WTC11 (cell line): ENCODE data around the gene GPR89B. TPM values are rescaled to one million over a fixed set of nuclear protein-coding genes. Genes with fewer than 3 reads are reported as not detected.

Source experiments
- ATAC-seq: fragments of 200-7000 bp; cut with Tn5 transposase; 2 replicates; pipeline ENCODE4 v1.10.0; 2021; ENCODE audit warnings: mild to moderate bottlenecking, moderate library complexity
- CTCF ChIA-PET: fragments of 300-600 bp; sonication (Branson Sonifier 250); formaldehyde crosslinking; loops from one replicate; lab custom pipeline; 2021; ENCODE audit warnings: antibody characterized with exemption; lab: Charles Lee
- POLR2A ChIA-PET: fragments of 350-600 bp; sonication (Branson Sonifier 250); formaldehyde crosslinking; loops from one replicate; lab custom pipeline; 2021; ENCODE audit warnings: antibody characterized with exemption; lab: Charles Lee
- DNase-seq: peaks from one replicate; pipeline ENCODE4 v3.0.0; 2021; ENCODE audit warnings: low spot score
- H3K27ac Mint-ChIP-seq: 2 replicates; pipeline ENCODE4 v1.8.0; 2021; ENCODE audit warnings: mixed read lengths
- H3K27me3 Mint-ChIP-seq: 2 replicates; pipeline ENCODE4 v1.8.0; 2021; ENCODE audit warnings: low read depth, mild to moderate bottlenecking, moderate library complexity, mixed read lengths
- H3K36me3 Mint-ChIP-seq: 2 replicates; pipeline ENCODE4 v1.8.0; 2021; ENCODE audit warnings: mixed read lengths
- H3K4me1 Mint-ChIP-seq: 2 replicates; pipeline ENCODE4 v1.8.0; 2022; ENCODE audit warnings: mixed read lengths
- H3K4me3 Mint-ChIP-seq: 2 replicates; pipeline ENCODE4 v1.8.0; 2021; ENCODE audit warnings: mild to moderate bottlenecking, moderate library complexity, mixed read lengths
- H3K9me3 Mint-ChIP-seq: 2 replicates; pipeline ENCODE4 v1.8.0; 2021; ENCODE audit warnings: mixed read lengths
- ATF1 ChIP-seq: sonication (generic); formaldehyde crosslinking; IDR thresholded peaks from 2 replicates; pipeline ENCODE4 v1.8.1; 2023; ENCODE audit warnings: mild to moderate bottlenecking, moderate library complexity, missing genetic modification reagents
- ESRRA ChIP-seq: sonication (generic); formaldehyde crosslinking; IDR thresholded peaks from 2 replicates; pipeline ENCODE4 v1.8.1; 2022; ENCODE audit warnings: mild to moderate bottlenecking, missing genetic modification reagents, borderline replicate concordance
- FOXP1 ChIP-seq: sonication (generic); formaldehyde crosslinking; IDR thresholded peaks from 2 replicates; pipeline ENCODE4 v1.8.0; 2022; ENCODE audit warnings: missing genetic modification reagents, mild to moderate bottlenecking, moderate library complexity, borderline replicate concordance
- JAZF1 ChIP-seq: fragments of 250-450 bp; sonication (Bioruptor Pico); IDR thresholded peaks from 2 replicates; pipeline ENCODE4 v1.9.0; 2021; ENCODE audit warnings: moderate library complexity, mild to moderate bottlenecking, inconsistent platforms
- PRRX2 ChIP-seq: fragments of 250-450 bp; sonication (Bioruptor Pico); IDR thresholded peaks from 2 replicates; pipeline ENCODE4 v1.8.0; 2021; ENCODE audit warnings: mild to moderate bottlenecking
- SMAD3 ChIP-seq: sonication (generic); formaldehyde crosslinking; IDR thresholded peaks from 2 replicates; pipeline ENCODE4 v1.8.0; 2022; ENCODE audit warnings: missing genetic modification reagents, mild to moderate bottlenecking, borderline replicate concordance
- SOX15 ChIP-seq: fragments of 250-450 bp; sonication (Bioruptor Pico); IDR thresholded peaks from 2 replicates; pipeline ENCODE4 v1.9.0; 2021; ENCODE audit warnings: mild to moderate bottlenecking
- TCF7 ChIP-seq: sonication (generic); formaldehyde crosslinking; IDR thresholded peaks from 2 replicates; pipeline ENCODE4 v1.8.0; 2022; ENCODE audit warnings: mild to moderate bottlenecking, low read depth, missing genetic modification reagents, moderate library complexity
- TP53 ChIP-seq: sonication (generic); formaldehyde crosslinking; IDR thresholded peaks from 2 replicates; pipeline ENCODE4 v1.8.1; 2023; ENCODE audit warnings: mild to moderate bottlenecking, missing genetic modification reagents
- ZNF423 ChIP-seq: fragments of 250-450 bp; sonication (Bioruptor Pico); IDR thresholded peaks from 2 replicates; pipeline ENCODE4 v2.1.2; 2022; ENCODE audit warnings: mild to moderate bottlenecking, moderate library complexity
- total RNA-seq: library from RNA; stranded (reverse); gene quantifications from 3 replicates; pipeline ENCODE4 v1.2.3, GENCODE V29; 2021
- TF ChIP-seq, protein P1 (sequence below): sonication (generic); formaldehyde crosslinking; IDR thresholded peaks from 2 replicates; pipeline ENCODE4 v1.8.1; 2022; ENCODE audit warnings: low read depth, mild to moderate bottlenecking, moderate library complexity, missing genetic modification reagents, borderline replicate concordance
- TF ChIP-seq, protein P2 (sequence below): sonication (generic); formaldehyde crosslinking; IDR thresholded peaks from 2 replicates; pipeline ENCODE4 v1.8.1; 2022; ENCODE audit warnings: mild to moderate bottlenecking, missing genetic modification reagents, moderate library complexity, borderline replicate concordance
- TF ChIP-seq, protein P3 (sequence below): sonication (generic); formaldehyde crosslinking; conservative IDR thresholded peaks from 2 replicates; pipeline ENCODE4 v1.8.1; 2023; ENCODE audit warnings: mild to moderate bottlenecking, low read depth, missing genetic modification reagents, moderate library complexity
- TF ChIP-seq, protein P4 (sequence below): sonication (generic); formaldehyde crosslinking; IDR thresholded peaks from 2 replicates; pipeline ENCODE4 v1.8.0; 2023; ENCODE audit warnings: missing genetic modification reagents
- TF ChIP-seq, protein P5 (sequence below): fragments of 250-450 bp; sonication (Bioruptor Pico); IDR thresholded peaks from 2 replicates; pipeline ENCODE4 v1.9.0; 2021; ENCODE audit warnings: mild to moderate bottlenecking, borderline replicate concordance
- TF ChIP-seq, protein P6 (sequence below): sonication (generic); formaldehyde crosslinking; IDR thresholded peaks from 2 replicates; pipeline ENCODE4 v1.8.1; 2023; ENCODE audit warnings: mild to moderate bottlenecking, moderate library complexity, missing genetic modification reagents
- TF ChIP-seq, protein P7 (sequence below): sonication (generic); formaldehyde crosslinking; IDR thresholded peaks from 2 replicates; pipeline ENCODE4 v1.8.1; 2022; ENCODE audit warnings: low read depth, missing genetic modification reagents, borderline replicate concordance
- TF ChIP-seq, protein P8 (sequence below): fragments of 200-600 bp; IDR thresholded peaks from 2 replicates; pipeline ENCODE4 v1.8.0; 2022; ENCODE audit warnings: antibody characterized with exemption
- TF ChIP-seq, protein P9 (sequence below): sonication (generic); formaldehyde crosslinking; conservative IDR thresholded peaks from 2 replicates; pipeline ENCODE4 v1.8.1; 2022; ENCODE audit warnings: mild to moderate bottlenecking, missing genetic modification reagents

GPR89B gene
- total RNA-seq, 1 experiment from 2014 or later, result 16.3 TPM

DNA sequence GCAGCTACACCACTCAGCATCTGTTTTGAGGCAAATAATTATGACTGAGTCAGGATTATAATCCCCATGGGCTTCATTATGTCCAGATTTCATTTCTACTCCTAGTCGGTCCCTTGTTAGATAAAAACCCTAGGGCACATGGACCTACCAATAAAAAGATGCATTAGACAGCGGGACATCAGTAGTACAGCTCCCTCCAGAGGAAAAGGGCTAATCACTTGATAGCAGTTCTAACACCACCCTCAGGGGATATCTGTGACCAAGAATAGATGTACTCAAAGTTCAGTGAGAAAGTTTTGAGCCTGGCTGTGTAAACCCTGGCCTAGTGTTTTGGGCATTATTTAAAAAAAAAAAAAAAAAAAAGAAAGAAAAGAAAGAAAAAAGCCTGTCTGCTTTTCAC lies 15.7 kb upstream of the GPR89B start:
- no peak for ATAC-seq
- no peak for TF ChIP-seq FOXP1 (CRISPR knock-in tag)
- no peak for TF ChIP-seq SOX15 (CRISPR knock-in tag)
- TF ChIP-seq, protein P1, sequence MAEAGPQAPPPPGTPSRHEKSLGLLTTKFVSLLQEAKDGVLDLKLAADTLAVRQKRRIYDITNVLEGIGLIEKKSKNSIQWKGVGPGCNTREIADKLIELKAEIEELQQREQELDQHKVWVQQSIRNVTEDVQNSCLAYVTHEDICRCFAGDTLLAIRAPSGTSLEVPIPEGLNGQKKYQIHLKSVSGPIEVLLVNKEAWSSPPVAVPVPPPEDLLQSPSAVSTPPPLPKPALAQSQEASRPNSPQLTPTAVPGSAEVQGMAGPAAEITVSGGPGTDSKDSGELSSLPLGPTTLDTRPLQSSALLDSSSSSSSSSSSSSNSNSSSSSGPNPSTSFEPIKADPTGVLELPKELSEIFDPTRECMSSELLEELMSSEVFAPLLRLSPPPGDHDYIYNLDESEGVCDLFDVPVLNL, result no peak
- TF ChIP-seq, protein P2, sequence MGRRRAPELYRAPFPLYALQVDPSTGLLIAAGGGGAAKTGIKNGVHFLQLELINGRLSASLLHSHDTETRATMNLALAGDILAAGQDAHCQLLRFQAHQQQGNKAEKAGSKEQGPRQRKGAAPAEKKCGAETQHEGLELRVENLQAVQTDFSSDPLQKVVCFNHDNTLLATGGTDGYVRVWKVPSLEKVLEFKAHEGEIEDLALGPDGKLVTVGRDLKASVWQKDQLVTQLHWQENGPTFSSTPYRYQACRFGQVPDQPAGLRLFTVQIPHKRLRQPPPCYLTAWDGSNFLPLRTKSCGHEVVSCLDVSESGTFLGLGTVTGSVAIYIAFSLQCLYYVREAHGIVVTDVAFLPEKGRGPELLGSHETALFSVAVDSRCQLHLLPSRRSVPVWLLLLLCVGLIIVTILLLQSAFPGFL (CRISPR knock-in tag), result no peak
- TF ChIP-seq, protein P3, sequence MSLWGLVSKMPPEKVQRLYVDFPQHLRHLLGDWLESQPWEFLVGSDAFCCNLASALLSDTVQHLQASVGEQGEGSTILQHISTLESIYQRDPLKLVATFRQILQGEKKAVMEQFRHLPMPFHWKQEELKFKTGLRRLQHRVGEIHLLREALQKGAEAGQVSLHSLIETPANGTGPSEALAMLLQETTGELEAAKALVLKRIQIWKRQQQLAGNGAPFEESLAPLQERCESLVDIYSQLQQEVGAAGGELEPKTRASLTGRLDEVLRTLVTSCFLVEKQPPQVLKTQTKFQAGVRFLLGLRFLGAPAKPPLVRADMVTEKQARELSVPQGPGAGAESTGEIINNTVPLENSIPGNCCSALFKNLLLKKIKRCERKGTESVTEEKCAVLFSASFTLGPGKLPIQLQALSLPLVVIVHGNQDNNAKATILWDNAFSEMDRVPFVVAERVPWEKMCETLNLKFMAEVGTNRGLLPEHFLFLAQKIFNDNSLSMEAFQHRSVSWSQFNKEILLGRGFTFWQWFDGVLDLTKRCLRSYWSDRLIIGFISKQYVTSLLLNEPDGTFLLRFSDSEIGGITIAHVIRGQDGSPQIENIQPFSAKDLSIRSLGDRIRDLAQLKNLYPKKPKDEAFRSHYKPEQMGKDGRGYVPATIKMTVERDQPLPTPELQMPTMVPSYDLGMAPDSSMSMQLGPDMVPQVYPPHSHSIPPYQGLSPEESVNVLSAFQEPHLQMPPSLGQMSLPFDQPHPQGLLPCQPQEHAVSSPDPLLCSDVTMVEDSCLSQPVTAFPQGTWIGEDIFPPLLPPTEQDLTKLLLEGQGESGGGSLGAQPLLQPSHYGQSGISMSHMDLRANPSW (CRISPR knock-in tag), result no peak
- TF ChIP-seq, protein P4, sequence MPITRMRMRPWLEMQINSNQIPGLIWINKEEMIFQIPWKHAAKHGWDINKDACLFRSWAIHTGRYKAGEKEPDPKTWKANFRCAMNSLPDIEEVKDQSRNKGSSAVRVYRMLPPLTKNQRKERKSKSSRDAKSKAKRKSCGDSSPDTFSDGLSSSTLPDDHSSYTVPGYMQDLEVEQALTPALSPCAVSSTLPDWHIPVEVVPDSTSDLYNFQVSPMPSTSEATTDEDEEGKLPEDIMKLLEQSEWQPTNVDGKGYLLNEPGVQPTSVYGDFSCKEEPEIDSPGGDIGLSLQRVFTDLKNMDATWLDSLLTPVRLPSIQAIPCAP (CRISPR knock-in tag), result no peak
- TF ChIP-seq, protein P5, sequence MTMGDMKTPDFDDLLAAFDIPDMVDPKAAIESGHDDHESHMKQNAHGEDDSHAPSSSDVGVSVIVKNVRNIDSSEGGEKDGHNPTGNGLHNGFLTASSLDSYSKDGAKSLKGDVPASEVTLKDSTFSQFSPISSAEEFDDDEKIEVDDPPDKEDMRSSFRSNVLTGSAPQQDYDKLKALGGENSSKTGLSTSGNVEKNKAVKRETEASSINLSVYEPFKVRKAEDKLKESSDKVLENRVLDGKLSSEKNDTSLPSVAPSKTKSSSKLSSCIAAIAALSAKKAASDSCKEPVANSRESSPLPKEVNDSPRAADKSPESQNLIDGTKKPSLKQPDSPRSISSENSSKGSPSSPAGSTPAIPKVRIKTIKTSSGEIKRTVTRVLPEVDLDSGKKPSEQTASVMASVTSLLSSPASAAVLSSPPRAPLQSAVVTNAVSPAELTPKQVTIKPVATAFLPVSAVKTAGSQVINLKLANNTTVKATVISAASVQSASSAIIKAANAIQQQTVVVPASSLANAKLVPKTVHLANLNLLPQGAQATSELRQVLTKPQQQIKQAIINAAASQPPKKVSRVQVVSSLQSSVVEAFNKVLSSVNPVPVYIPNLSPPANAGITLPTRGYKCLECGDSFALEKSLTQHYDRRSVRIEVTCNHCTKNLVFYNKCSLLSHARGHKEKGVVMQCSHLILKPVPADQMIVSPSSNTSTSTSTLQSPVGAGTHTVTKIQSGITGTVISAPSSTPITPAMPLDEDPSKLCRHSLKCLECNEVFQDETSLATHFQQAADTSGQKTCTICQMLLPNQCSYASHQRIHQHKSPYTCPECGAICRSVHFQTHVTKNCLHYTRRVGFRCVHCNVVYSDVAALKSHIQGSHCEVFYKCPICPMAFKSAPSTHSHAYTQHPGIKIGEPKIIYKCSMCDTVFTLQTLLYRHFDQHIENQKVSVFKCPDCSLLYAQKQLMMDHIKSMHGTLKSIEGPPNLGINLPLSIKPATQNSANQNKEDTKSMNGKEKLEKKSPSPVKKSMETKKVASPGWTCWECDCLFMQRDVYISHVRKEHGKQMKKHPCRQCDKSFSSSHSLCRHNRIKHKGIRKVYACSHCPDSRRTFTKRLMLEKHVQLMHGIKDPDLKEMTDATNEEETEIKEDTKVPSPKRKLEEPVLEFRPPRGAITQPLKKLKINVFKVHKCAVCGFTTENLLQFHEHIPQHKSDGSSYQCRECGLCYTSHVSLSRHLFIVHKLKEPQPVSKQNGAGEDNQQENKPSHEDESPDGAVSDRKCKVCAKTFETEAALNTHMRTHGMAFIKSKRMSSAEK (CRISPR knock-in tag), result no peak
- TF ChIP-seq TCF7 (CRISPR knock-in tag), result no peak
- TF ChIP-seq, protein P6, sequence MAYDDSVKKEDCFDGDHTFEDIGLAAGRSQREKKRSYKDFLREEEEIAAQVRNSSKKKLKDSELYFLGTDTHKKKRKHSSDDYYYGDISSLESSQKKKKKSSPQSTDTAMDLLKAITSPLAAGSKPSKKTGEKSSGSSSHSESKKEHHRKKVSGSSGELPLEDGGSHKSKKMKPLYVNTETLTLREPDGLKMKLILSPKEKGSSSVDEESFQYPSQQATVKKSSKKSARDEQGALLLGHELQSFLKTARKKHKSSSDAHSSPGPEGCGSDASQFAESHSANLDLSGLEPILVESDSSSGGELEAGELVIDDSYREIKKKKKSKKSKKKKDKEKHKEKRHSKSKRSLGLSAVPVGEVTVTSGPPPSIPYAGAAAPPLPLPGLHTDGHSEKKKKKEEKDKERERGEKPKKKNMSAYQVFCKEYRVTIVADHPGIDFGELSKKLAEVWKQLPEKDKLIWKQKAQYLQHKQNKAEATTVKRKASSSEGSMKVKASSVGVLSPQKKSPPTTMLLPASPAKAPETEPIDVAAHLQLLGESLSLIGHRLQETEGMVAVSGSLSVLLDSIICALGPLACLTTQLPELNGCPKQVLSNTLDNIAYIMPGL (CRISPR knock-in tag), result no peak
- TF ChIP-seq, protein P7, sequence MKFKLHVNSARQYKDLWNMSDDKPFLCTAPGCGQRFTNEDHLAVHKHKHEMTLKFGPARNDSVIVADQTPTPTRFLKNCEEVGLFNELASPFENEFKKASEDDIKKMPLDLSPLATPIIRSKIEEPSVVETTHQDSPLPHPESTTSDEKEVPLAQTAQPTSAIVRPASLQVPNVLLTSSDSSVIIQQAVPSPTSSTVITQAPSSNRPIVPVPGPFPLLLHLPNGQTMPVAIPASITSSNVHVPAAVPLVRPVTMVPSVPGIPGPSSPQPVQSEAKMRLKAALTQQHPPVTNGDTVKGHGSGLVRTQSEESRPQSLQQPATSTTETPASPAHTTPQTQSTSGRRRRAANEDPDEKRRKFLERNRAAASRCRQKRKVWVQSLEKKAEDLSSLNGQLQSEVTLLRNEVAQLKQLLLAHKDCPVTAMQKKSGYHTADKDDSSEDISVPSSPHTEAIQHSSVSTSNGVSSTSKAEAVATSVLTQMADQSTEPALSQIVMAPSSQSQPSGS (CRISPR knock-in tag), result no peak
- no peak for TF ChIP-seq SMAD3 (CRISPR knock-in tag)
- TF ChIP-seq, protein P8, sequence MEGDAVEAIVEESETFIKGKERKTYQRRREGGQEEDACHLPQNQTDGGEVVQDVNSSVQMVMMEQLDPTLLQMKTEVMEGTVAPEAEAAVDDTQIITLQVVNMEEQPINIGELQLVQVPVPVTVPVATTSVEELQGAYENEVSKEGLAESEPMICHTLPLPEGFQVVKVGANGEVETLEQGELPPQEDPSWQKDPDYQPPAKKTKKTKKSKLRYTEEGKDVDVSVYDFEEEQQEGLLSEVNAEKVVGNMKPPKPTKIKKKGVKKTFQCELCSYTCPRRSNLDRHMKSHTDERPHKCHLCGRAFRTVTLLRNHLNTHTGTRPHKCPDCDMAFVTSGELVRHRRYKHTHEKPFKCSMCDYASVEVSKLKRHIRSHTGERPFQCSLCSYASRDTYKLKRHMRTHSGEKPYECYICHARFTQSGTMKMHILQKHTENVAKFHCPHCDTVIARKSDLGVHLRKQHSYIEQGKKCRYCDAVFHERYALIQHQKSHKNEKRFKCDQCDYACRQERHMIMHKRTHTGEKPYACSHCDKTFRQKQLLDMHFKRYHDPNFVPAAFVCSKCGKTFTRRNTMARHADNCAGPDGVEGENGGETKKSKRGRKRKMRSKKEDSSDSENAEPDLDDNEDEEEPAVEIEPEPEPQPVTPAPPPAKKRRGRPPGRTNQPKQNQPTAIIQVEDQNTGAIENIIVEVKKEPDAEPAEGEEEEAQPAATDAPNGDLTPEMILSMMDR, result no peak
- no peak for TF ChIP-seq TP53 (CRISPR knock-in tag)
- no peak for TF ChIP-seq ZNF423
- no peak for TF ChIP-seq ESRRA (CRISPR knock-in tag)
- TF ChIP-seq JAZF1 (CRISPR knock-in tag), result no peak
- no peak for TF ChIP-seq ATF1 (CRISPR knock-in tag)
- no peak for TF ChIP-seq PRRX2 (CRISPR knock-in tag)
- TF ChIP-seq, protein P9, sequence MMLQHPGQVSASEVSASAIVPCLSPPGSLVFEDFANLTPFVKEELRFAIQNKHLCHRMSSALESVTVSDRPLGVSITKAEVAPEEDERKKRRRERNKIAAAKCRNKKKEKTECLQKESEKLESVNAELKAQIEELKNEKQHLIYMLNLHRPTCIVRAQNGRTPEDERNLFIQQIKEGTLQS (CRISPR knock-in tag), result no peak
- H3K27ac Mint-ChIP-seq, result no peak overlapping the region
- no peak overlapping the region for H3K4me3 Mint-ChIP-seq
- H3K36me3 Mint-ChIP-seq, result no peaks in the 10 kb centered on the region
- POLR2A ChIA-PET, result no interaction called here
- no peak for DNase-seq
- CTCF ChIA-PET, result interaction anchor here (4.5 kb wide), 1 partner anchor 20 kb away, joined by 17 read pairs; no protein-coding TSS in a partner anchor
- no peaks in the 10 kb centered on the region for H3K4me1 Mint-ChIP-seq
- H3K27me3 Mint-ChIP-seq, result peaks cover 4% of the 10 kb centered on the region; the same call in 1 of the 2 replicates
- no peaks in the 10 kb centered on the region for H3K9me3 Mint-ChIP-seq
